VCaP (cell line): ENCODE measurements around the gene MAGI1.
A peak's percentile ranks its signal among the peaks of the same experiment; 100 is the strongest.

Experiments
- H3K27ac ChIP-seq: fragments of 450-650 bp; 2 replicates; pipeline ENCODE4 v1.5.1; 2017
- CTCF ChIP-seq: fragments of 450-650 bp; conservative IDR thresholded peaks from 2 replicates; pipeline ENCODE4 v1.5.1; 2017; ENCODE audit warnings: mild to moderate bottlenecking, moderate library complexity

MAGI1 gene

GRCh38 chr3:65674226-65674625 lies 364.5 kb downstream of the MAGI1 start:
- no peak overlapping the region for H3K27ac ChIP-seq
- TF ChIP-seq CTCF: no peak

- H3K27ac ChIP-seq: no peak overlapping the region
- peak; percentile 90 for TF ChIP-seq CTCF
Observed at GRCh38 chr3:65672871-65673815, 365.6 kb downstream of the MAGI1 start.

- no peak overlapping the region for H3K27ac ChIP-seq
- TF ChIP-seq CTCF: no peak
Observed at GRCh38 chr3:65672061-65672460, 366.7 kb downstream of the MAGI1 start.

- no peak overlapping the region for H3K27ac ChIP-seq
- no peak for TF ChIP-seq CTCF
Observed at GRCh38 chr3:65671004-65671403, 367.7 kb downstream of the MAGI1 start.

GRCh38 chr3:65669163-65669875 lies 369.4 kb downstream of the MAGI1 start:
- no peak for TF ChIP-seq CTCF
- H3K27ac ChIP-seq: no peak overlapping the region

GRCh38 chr3:65667963-65668362 lies 370.8 kb downstream of the MAGI1 start:
- TF ChIP-seq CTCF: no peak
- no peak overlapping the region for H3K27ac ChIP-seq

- no peak for TF ChIP-seq CTCF
- no peak overlapping the region for H3K27ac ChIP-seq
Observed at GRCh38 chr3:65666448-65667091, 372.1 kb downstream of the MAGI1 start.
